ENCODE results near the gene LAT. TPM values are rescaled to one million over a fixed set of nuclear protein-coding genes. Genes with fewer than 3 reads are reported as not detected.

Gene LAT
- total RNA-seq, 2 donors from 2014 or later = 0.98 to 1.3 TPM

DNA sequence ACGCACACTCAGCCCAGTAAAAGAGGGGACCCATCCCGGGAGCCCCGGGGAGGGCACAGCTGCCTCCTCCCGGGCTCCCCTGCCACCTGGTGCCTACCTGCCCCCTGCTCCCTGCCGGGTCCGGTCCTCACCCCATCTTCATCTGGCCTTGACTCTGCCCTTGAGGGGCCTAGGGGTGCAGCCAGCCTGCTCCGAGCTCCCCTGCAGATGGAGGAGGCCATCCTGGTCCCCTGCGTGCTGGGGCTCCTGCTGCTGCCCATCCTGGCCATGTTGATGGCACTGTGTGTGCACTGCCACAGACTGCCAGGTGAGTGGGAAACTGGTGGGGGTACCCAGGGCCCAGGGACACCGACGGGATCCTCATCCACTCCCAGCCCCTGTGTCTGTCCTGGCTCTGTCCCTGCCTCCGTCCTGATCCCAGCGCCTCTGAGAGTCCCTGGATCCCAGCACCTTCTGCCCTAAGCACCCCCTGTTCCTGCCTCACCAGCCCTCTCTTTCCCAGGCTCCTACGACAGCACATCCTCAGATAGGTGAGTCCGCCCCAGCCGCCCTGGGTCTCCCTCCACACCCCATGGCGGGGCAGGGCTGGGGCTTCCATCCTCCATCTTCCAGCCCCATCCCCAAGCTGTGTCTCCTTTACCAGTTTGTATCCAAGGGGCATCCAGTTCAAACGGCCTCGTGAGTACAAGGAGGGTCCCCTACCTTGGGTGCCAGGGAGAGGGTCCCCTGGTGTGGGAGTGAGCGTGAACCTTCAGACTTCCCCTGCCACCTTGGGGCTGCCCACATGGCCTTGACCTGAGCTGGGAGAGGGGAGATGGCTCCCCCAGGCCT is 574 bp downstream of the LAT start:
- TF ChIP-seq, protein P1, sequence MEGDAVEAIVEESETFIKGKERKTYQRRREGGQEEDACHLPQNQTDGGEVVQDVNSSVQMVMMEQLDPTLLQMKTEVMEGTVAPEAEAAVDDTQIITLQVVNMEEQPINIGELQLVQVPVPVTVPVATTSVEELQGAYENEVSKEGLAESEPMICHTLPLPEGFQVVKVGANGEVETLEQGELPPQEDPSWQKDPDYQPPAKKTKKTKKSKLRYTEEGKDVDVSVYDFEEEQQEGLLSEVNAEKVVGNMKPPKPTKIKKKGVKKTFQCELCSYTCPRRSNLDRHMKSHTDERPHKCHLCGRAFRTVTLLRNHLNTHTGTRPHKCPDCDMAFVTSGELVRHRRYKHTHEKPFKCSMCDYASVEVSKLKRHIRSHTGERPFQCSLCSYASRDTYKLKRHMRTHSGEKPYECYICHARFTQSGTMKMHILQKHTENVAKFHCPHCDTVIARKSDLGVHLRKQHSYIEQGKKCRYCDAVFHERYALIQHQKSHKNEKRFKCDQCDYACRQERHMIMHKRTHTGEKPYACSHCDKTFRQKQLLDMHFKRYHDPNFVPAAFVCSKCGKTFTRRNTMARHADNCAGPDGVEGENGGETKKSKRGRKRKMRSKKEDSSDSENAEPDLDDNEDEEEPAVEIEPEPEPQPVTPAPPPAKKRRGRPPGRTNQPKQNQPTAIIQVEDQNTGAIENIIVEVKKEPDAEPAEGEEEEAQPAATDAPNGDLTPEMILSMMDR (IDR thresholded peaks at IDR 0.05) = no peak
- Histone ChIP-seq H3K36me3 (peaks cover 40% of the 10 kb centered on the region), H3K9me3 (peaks cover 0 to 10% of the 10 kb centered on the region in 2 donors), H3K4me1 (no peaks in the 10 kb centered on the region), H3K27ac (no peak overlapping the region), H3K27me3 (no peaks in the 10 kb centered on the region), H3K4me3 (peak overlapping the region in 1 of 2 donors; percentile 12)
- no peak for DNase-seq (ENCODE audit: low spot score)

DNA sequence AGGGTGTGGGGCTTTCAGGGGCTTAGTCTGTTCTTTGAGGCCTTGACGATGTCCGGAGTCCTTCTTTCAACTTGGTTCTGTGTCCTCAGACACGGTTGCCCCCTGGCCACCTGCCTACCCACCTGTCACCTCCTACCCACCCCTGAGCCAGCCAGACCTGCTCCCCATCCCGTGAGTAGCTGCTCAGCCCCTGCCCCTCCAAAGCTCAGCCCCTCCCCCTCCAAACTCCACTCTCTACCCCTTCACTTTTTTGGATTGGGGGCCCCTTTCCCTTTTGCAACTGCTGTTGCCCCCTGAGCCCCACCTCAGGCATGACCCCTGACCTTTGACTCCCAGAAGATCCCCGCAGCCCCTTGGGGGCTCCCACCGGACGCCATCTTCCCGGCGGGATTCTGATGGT is 1.2 kb downstream of the LAT start:
- Histone ChIP-seq H3K9me3 (peaks cover 0 to 10% of the 10 kb centered on the region in 2 donors), H3K27ac (no peak overlapping the region), H3K27me3 (no peaks in the 10 kb centered on the region), H3K4me1 (no peaks in the 10 kb centered on the region), H3K36me3 (peaks cover 40% of the 10 kb centered on the region), H3K4me3 (no peak overlapping the region)
- no peak for DNase-seq (ENCODE audit: low spot score)
- TF ChIP-seq, protein P1 (IDR thresholded peaks at IDR 0.05) = no peak

DNA sequence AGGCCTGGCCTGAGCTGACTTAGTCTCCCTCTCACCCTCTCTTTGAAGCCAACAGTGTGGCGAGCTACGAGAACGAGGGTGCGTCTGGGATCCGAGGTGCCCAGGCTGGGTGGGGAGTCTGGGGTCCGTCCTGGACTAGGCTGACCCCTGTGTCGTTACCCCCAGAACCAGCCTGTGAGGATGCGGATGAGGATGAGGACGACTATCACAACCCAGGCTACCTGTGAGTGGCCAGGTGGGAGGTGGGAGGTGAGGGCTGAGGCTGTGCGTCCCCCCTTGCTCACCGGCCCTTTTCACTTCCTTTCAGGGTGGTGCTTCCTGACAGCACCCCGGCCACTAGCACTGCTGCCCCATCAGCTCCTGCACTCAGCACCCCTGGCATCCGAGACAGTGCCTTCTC is 1.6 kb downstream of the LAT start:
- TF ChIP-seq, protein P1 (IDR thresholded peaks at IDR 0.05) = no peak
- peaks cover 0 to 10% of the 10 kb centered on the region in 2 donors for H3K9me3 ChIP-seq
- H3K4me3 ChIP-seq = no peak overlapping the region
- no peak overlapping the region for H3K27ac ChIP-seq
- peaks cover 40% of the 10 kb centered on the region for H3K36me3 ChIP-seq
- no peaks in the 10 kb centered on the region for H3K4me1 ChIP-seq
- no peaks in the 10 kb centered on the region for H3K27me3 ChIP-seq
- DNase-seq (ENCODE audit: low spot score) = no peak

DNA sequence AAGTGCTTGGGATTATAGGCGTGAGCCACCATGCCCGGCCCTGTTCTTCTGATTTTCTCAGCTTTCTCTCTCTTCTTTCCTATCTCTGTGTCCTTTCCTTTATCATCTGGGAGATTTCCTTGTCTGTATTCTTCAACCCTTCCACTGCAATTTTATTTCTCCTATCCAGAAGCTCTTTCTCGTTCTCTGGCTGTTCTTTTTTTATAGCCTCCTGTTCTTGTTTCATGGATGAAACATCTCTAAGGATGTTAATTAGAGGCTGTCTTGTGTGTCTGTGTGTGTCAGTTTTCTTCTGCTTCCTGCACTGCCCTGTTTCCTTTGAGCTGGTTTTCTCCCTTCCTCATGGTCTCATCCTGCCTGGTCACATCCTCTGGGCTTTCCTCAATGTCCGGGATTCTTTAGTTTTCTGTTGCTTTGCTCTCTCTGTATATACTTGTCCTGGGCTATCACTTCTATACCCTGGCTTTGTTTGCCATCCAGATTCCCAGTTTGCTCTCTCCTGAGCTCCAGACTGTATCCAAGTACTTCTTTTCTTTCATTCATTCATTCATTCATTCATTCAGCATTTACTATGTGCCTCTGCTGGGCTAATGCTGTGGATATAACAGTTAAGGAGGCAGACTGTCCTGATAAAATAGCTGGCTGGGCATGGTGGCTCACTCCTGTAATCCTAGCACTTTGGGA is 2.5 kb downstream of the LAT start:
- no peaks in the 10 kb centered on the region for H3K27me3 ChIP-seq
- H3K4me1 ChIP-seq = no peaks in the 10 kb centered on the region
- H3K27ac ChIP-seq = no peak overlapping the region
- peaks cover 38% of the 10 kb centered on the region for H3K36me3 ChIP-seq
- DNase-seq (ENCODE audit: low spot score) = no peak
- H3K4me3 ChIP-seq = no peak overlapping the region
- peaks cover 0 to 10% of the 10 kb centered on the region in 2 donors for H3K9me3 ChIP-seq
- TF ChIP-seq, protein P1 (IDR thresholded peaks at IDR 0.05) = no peak

DNA sequence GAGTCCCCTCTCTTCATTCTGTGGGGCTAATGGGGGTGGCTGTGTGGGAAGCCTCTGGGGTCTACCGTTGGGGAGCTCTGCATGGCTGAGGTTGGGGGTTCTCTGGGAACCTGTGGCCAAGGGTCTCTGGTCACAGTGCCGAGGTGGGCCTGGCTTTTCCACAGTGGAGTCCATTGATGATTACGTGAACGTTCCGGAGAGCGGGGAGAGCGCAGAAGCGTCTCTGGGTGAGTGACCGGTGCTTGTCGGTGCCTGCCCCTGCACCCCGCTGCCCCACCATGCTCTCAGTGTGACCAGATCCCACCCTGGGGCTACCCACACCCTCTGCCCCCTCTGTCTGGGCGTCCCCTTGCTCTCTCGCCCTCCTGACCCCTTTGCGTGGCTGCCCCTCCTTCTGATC is 4.5 kb downstream of the LAT start:
- TF ChIP-seq, protein P1 (IDR thresholded peaks at IDR 0.05) = no peak
- Histone ChIP-seq H3K4me1 (no peaks in the 10 kb centered on the region), H3K9me3 (peaks cover 0 to 10% of the 10 kb centered on the region in 2 donors), H3K27ac (no peak overlapping the region), H3K4me3 (no peak overlapping the region), H3K27me3 (no peaks in the 10 kb centered on the region), H3K36me3 (peaks cover 19% of the 10 kb centered on the region)
- DNase-seq (ENCODE audit: low spot score) = no peak

Measured in right atrium auricular region (tissue), 2 donors.